Measurements from ENCODE around the gene UHRF2. TPM values are rescaled to one million over a fixed set of nuclear protein-coding genes. Genes with fewer than 3 reads are reported as not detected.

UHRF2 gene
- total RNA-seq, 4 donors from 2014 or later = 34.1 to 56.3 (median 46.6) TPM

DNA sequence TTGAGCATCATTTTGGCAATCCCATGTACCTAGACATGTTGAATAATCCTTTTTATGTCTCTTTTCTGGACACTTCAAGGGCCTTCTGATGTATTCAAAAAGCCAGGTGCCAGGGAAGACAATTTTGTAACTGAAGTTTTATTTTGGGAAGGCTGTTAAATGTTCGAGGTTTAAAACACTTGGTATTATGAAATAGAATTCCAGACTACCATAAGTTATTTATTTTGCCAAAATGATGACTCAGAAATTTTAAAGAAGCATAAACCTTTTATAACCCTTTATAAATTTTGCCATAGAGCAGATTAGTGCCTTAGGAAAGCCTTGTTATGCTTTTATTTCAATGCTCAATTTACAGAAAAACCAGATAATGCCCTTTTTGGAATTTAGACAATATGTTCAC is 30.3 kb upstream of the UHRF2 start:
- Histone ChIP-seq H3K9me3 (no peaks in the 10 kb centered on the region), H3K27me3 (no peaks in the 10 kb centered on the region), H3K36me3 (no peaks in the 10 kb centered on the region), H3K4me3 (no peak overlapping the region), H3K4me1 (peaks cover 0 to 7% (median 0%) of the 10 kb centered on the region in 3 donors), H3K27ac (no peak overlapping the region)
- TF ChIP-seq, protein P1, sequence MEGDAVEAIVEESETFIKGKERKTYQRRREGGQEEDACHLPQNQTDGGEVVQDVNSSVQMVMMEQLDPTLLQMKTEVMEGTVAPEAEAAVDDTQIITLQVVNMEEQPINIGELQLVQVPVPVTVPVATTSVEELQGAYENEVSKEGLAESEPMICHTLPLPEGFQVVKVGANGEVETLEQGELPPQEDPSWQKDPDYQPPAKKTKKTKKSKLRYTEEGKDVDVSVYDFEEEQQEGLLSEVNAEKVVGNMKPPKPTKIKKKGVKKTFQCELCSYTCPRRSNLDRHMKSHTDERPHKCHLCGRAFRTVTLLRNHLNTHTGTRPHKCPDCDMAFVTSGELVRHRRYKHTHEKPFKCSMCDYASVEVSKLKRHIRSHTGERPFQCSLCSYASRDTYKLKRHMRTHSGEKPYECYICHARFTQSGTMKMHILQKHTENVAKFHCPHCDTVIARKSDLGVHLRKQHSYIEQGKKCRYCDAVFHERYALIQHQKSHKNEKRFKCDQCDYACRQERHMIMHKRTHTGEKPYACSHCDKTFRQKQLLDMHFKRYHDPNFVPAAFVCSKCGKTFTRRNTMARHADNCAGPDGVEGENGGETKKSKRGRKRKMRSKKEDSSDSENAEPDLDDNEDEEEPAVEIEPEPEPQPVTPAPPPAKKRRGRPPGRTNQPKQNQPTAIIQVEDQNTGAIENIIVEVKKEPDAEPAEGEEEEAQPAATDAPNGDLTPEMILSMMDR (IDR thresholded peaks at IDR 0.05) = no peak
- TF ChIP-seq EP300 (IDR thresholded peaks at IDR 0.05) = no peak
- no peak for TF ChIP-seq POLR2AphosphoS5 (IDR thresholded peaks at IDR 0.05)
- no peak for TF ChIP-seq POLR2A (IDR thresholded peaks at IDR 0.05)
- 14 to 47% methylated on average over 1 of the region's 1 CpG for WGBS, 2 donors (ENCODE audit: low coverage in 1 of 2)
- ATAC-seq = no peak

GRCh38 chr9:6383551-6384225 is 29.3 kb upstream of the UHRF2 start:
- TF ChIP-seq EP300 (IDR thresholded peaks at IDR 0.05) (no peak), POLR2AphosphoS5 (IDR thresholded peaks at IDR 0.05) (no peak), POLR2A (IDR thresholded peaks at IDR 0.05) (no peak)
- TF ChIP-seq, protein P1 (IDR thresholded peaks at IDR 0.05) = no peak
- H3K27ac ChIP-seq = no peak overlapping the region
- ATAC-seq = no peak
- no peaks in the 10 kb centered on the region for H3K27me3 ChIP-seq
- H3K9me3 ChIP-seq = no peaks in the 10 kb centered on the region
- WGBS, 2 donors (ENCODE audit: low coverage in 1 of 2) = 67% methylated on average over 3 to 7 of the region's 7 CpGs
- no peaks in the 10 kb centered on the region for H3K36me3 ChIP-seq
- no peak overlapping the region for H3K4me3 ChIP-seq
- peaks cover 0 to 7% (median 0%) of the 10 kb centered on the region in 3 donors for H3K4me1 ChIP-seq

GRCh38 chr9:6384732-6385131 is 28.3 kb upstream of the UHRF2 start:
- peaks cover 0 to 7% (median 0%) of the 10 kb centered on the region in 3 donors for H3K4me1 ChIP-seq
- ATAC-seq = no peak
- H3K4me3 ChIP-seq = no peak overlapping the region
- H3K27me3 ChIP-seq = no peaks in the 10 kb centered on the region
- no peaks in the 10 kb centered on the region for H3K36me3 ChIP-seq
- WGBS, 2 donors (ENCODE audit: low coverage in 1 of 2) = 40% methylated on average over 2 of the region's 2 CpGs; no CpG with 5 or more reads in 1 of the 2 donors
- TF ChIP-seq, protein P1 (IDR thresholded peaks at IDR 0.05) = no peak
- TF ChIP-seq POLR2AphosphoS5 (IDR thresholded peaks at IDR 0.05) (no peak), POLR2A (IDR thresholded peaks at IDR 0.05) (no peak), EP300 (IDR thresholded peaks at IDR 0.05) (no peak)
- H3K27ac ChIP-seq = no peak overlapping the region
- H3K9me3 ChIP-seq = no peaks in the 10 kb centered on the region

- Histone ChIP-seq H3K4me3 (no peak overlapping the region), H3K27ac (no peak overlapping the region), H3K4me1 (no peaks in the 10 kb centered on the region), H3K9me3 (no peaks in the 10 kb centered on the region), H3K27me3 (peaks cover 11% of the 10 kb centered on the region), H3K36me3 (no peaks in the 10 kb centered on the region)
- no peak for ATAC-seq
- TF ChIP-seq, protein P1 (IDR thresholded peaks at IDR 0.05) = no peak
- TF ChIP-seq POLR2AphosphoS5 (IDR thresholded peaks at IDR 0.05) = no peak
- TF ChIP-seq POLR2A (IDR thresholded peaks at IDR 0.05) = no peak
- TF ChIP-seq EP300 (IDR thresholded peaks at IDR 0.05) = no peak
- WGBS, 2 donors (ENCODE audit: low coverage in 1 of 2) = 20 to 34% methylated on average over 1 to 2 of the region's 2 CpGs
Observed at GRCh38 chr9:6399071-6399470, 13.9 kb upstream of the UHRF2 start.

DNA sequence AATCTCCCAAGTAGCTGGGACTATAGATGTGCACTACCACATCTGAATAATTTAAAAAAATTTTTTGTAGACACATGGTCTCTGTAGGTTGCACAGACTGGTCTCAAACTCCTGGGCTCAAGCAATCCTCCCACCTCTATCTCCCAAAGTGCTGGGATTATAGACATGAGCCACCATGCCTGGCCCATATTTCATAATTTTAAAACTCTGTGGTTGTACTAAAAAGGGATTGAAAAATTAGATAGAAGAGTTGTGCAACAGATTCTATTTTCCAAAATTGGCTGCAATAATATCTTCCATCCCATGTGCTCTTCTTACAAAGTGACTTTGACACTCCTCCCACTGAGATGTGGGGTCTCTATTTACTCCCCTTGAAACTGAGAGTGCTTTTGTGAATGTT is 7.6 kb upstream of the UHRF2 start:
- H3K4me1 ChIP-seq = no peaks in the 10 kb centered on the region
- no peak overlapping the region for H3K4me3 ChIP-seq
- H3K9me3 ChIP-seq = no peaks in the 10 kb centered on the region
- H3K36me3 ChIP-seq = no peaks in the 10 kb centered on the region
- peaks cover 19% of the 10 kb centered on the region for H3K27me3 ChIP-seq
- ATAC-seq = no peak
- TF ChIP-seq EP300 (IDR thresholded peaks at IDR 0.05) (no peak), POLR2AphosphoS5 (IDR thresholded peaks at IDR 0.05) (no peak), POLR2A (IDR thresholded peaks at IDR 0.05) (no peak)
- TF ChIP-seq, protein P1 (IDR thresholded peaks at IDR 0.05) = no peak
- H3K27ac ChIP-seq = no peak overlapping the region

All from gastroesophageal sphincter (tissue), 4 donors.